GM21367 (cell line): ENCODE data around the gene KMT2E.

Source experiments
- ATAC-seq: cut with Tn5 transposase; IDR thresholded peaks from one replicate; pipeline ENCODE4 v1.9.1; 2021; ENCODE audit not compliant: unreplicated experiment

KMT2E gene

GRCh38 chr7:105067691-105068090, 53.7 kb downstream of the KMT2E start:
- ATAC-seq: no peak

- no peak for ATAC-seq
These were observed 54.9 kb downstream of the KMT2E start for GRCh38 chr7:105068886-105069285.

- no peak for ATAC-seq
These were observed 59.1 kb downstream of the KMT2E start for GRCh38 chr7:105073143-105073542.

GRCh38 chr7:105079348-105079747, 65.3 kb downstream of the KMT2E start:
- ATAC-seq: no peak

GRCh38 chr7:105084581-105084980, 70.6 kb downstream of the KMT2E start:
- no peak for ATAC-seq

GRCh38 chr7:105086850-105087249, 72.8 kb downstream of the KMT2E start:
- no peak for ATAC-seq

GRCh38 chr7:105087981-105088380, 74.0 kb downstream of the KMT2E start:
- ATAC-seq: no peak

GRCh38 chr7:105088456-105088855, 74.5 kb downstream of the KMT2E start:
- no peak for ATAC-seq

- ATAC-seq: no peak
These were observed 81.0 kb downstream of the KMT2E start for GRCh38 chr7:105094966-105095365.

GRCh38 chr7:105096306-105096705, 82.3 kb downstream of the KMT2E start:
- no peak for ATAC-seq

- no peak for ATAC-seq
These were observed 83.6 kb downstream of the KMT2E start for GRCh38 chr7:105097619-105098018.

GRCh38 chr7:105098863-105099515, 85.0 kb downstream of the KMT2E start:
- no peak for ATAC-seq

GRCh38 chr7:105101864-105102263, 87.9 kb downstream of the KMT2E start:
- ATAC-seq: no peak

GRCh38 chr7:105102557-105103352, 88.8 kb downstream of the KMT2E start:
- ATAC-seq: no peak

- no peak for ATAC-seq
These were observed 91.6 kb downstream of the KMT2E start for GRCh38 chr7:105105579-105105978.

GRCh38 chr7:105106473-105106872, 92.5 kb downstream of the KMT2E start:
- no peak for ATAC-seq

- ATAC-seq: no peak
These were observed 93.5 kb downstream of the KMT2E start for GRCh38 chr7:105107458-105107857.

- ATAC-seq: no peak
These were observed 98.7 kb downstream of the KMT2E start for GRCh38 chr7:105112440-105113418.

- no peak for ATAC-seq
These were observed 104.9 kb downstream of the KMT2E start for GRCh38 chr7:105118612-105119600.

GRCh38 chr7:105122619-105123018, 108.6 kb downstream of the KMT2E start:
- ATAC-seq: no peak
